ENCODE results near the gene RILPL2.

The RILPL2 gene

DNA sequence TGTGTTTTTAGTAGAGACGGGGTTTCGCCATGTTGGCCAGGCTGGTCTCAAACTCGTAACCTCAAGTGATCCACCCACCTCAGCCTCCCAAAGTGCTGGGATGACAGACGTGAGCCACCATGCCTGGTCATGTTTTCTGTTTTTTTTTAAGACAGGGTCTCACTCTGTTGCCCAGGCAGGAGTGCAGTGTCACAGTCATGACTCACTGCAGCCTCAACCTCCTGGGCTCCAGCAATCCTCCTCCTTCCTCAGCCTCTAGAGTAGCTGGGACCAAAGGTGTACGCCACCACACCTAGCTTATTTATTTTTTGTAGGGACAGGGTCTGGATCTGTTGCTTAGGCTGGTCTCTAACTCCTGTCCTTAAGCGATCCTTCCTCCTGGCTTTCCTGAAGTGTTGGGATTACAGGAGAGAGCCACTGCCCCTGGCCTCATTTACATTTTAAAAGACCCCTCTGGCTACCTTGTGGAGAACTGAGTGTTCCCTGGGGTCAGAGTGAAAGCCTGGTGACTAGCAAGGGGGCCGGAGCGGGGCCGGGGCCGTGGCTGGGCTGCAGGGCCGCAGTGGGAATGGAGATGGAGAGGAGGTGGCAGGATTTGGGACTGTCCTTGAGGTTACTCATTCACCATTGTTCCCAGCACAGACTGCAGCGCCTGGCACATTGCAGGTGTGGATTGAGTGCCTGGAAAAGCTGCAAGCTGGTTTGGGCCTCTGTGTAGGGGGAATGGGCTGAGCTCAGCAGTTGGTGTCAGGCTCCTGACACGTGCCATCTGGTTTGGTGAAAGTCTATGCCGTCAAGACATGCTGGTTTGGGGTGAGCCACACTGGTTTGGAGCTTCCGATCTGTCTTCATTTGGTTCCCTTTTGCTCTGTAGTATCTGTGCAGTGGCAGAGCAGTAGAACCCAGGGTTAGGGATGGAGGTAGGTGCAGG, 34.5 kb downstream of the RILPL2 start:
- Histone ChIP-seq H2AK5ac (ENCODE audit: low read length, severe bottlenecking) (no peak overlapping the region), H2BK15ac (ENCODE audit: low read depth, poor library complexity, severe bottlenecking) (no peak overlapping the region), H2AFZ (ENCODE audit: low read depth, low read length) (no peak overlapping the region), H2BK12ac (ENCODE audit: low read length in 2 of 2) (no peak overlapping the region), H3K9me3 (ENCODE audit: control insufficient read depth, low read length) (no peaks in the 10 kb centered on the region), H2BK120ac (ENCODE audit: low read depth, low read length) (no peak overlapping the region), H3K4me1 (ENCODE audit: control insufficient read depth, insufficient read depth, low read depth, low read length) (peaks cover 23% of the 10 kb centered on the region), H4K91ac (ENCODE audit: low read length) (no peak overlapping the region), H3K14ac (ENCODE audit: low read length in 2 of 2) (no peak overlapping the region), H3K18ac (ENCODE audit: low read depth in 1 of 2, low read length in 2 of 2) (no peak overlapping the region), H3K36me3 (ENCODE audit: control insufficient read depth in 1 of 2, insufficient read depth in 2 of 2, low read depth in 1 of 2, low read length in 2 of 2) (peaks cover 60 to 65% of the 10 kb centered on the region in 2 experiments), H3K4me2 (ENCODE audit: low read length, poor library complexity, severe bottlenecking) (no peak overlapping the region), H2BK5ac (ENCODE audit: low read depth, low read length, poor library complexity, severe bottlenecking) (no peak overlapping the region), H3K23ac (ENCODE audit: low read length in 2 of 2) (no peak overlapping the region), H3K9ac (ENCODE audit: low read length) (no peak overlapping the region), H3K27ac (ENCODE audit: low read length, poor library complexity, severe bottlenecking) (no peak overlapping the region), H3K4ac (ENCODE audit: low read depth in 1 of 2, low read length in 2 of 2) (no peak overlapping the region), H3K27me3 (ENCODE audit: control insufficient read depth in 1 of 2, insufficient read depth in 1 of 2, low read length in 2 of 2) (no peaks in the 10 kb centered on the region), H3K79me1 (replicated peaks; ENCODE audit: low read length, poor library complexity, severe bottlenecking) (peaks cover 23% of the 10 kb centered on the region), H3K4me3 (ENCODE audit: insufficient read depth in 1 of 2, low read depth in 1 of 2, low read length in 2 of 2) (no peak overlapping the region), H4K8ac (ENCODE audit: low read length) (no peak overlapping the region)
- DNase-seq, result no peak
- WGBS, result 89% methylated on average over 14 of the region's 15 CpGs

DNA sequence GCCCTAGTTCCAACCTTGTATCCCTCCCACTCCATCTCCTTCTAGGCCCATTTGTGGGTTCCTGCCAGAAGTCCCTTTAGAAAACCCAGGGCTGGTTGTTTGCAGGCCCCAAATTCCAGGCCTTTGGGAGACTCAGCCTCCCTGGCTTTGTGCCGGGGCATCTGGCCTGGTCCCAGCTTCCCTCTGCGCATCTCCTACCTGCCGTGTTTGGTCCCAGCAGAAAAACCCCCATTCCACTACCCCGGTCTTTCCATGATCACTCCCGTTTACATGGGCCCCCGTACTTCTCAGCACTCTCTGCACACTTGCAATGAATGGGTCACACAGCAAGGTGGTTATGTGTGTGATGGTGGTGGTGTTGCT, 37.2 kb downstream of the RILPL2 start:
- no peak overlapping the region for H2BK120ac ChIP-seq (ENCODE audit: low read depth, low read length)
- no peaks in the 10 kb centered on the region for H3K9me3 ChIP-seq (ENCODE audit: control insufficient read depth, low read length)
- WGBS, result 100% methylated on average over 5 of the region's 6 CpGs
- H2BK5ac ChIP-seq (ENCODE audit: low read depth, low read length, poor library complexity, severe bottlenecking), result no peak overlapping the region
- peak overlapping the region; percentile 90 for H3K27ac ChIP-seq (ENCODE audit: low read length, poor library complexity, severe bottlenecking)
- H3K23ac ChIP-seq (ENCODE audit: low read length in 2 of 2), result no peak overlapping the region
- H2BK15ac ChIP-seq (ENCODE audit: low read depth, poor library complexity, severe bottlenecking), result no peak overlapping the region
- no peak overlapping the region for H2AFZ ChIP-seq (ENCODE audit: low read depth, low read length)
- H3K14ac ChIP-seq (ENCODE audit: low read length in 2 of 2), result no peak overlapping the region
- no peaks in the 10 kb centered on the region for H3K27me3 ChIP-seq (ENCODE audit: control insufficient read depth in 1 of 2, insufficient read depth in 1 of 2, low read length in 2 of 2)
- no peak for DNase-seq
- H3K9ac ChIP-seq (ENCODE audit: low read length), result peak overlapping the region; percentile 81
- no peak overlapping the region for H4K8ac ChIP-seq (ENCODE audit: low read length)
- no peak overlapping the region for H3K18ac ChIP-seq (ENCODE audit: low read depth in 1 of 2, low read length in 2 of 2)
- peaks cover 59 to 65% of the 10 kb centered on the region in 2 experiments for H3K36me3 ChIP-seq (ENCODE audit: control insufficient read depth in 1 of 2, insufficient read depth in 2 of 2, low read depth in 1 of 2, low read length in 2 of 2)
- H3K4me2 ChIP-seq (ENCODE audit: low read length, poor library complexity, severe bottlenecking), result no peak overlapping the region
- peaks cover 23% of the 10 kb centered on the region for H3K79me1 ChIP-seq (replicated peaks; ENCODE audit: low read length, poor library complexity, severe bottlenecking)
- peak overlapping the region; percentile 59 for H2AK5ac ChIP-seq (ENCODE audit: low read length, severe bottlenecking)
- H4K91ac ChIP-seq (ENCODE audit: low read length), result no peak overlapping the region
- peaks cover 30% of the 10 kb centered on the region for H3K4me1 ChIP-seq (ENCODE audit: control insufficient read depth, insufficient read depth, low read depth, low read length)
- H3K4ac ChIP-seq (ENCODE audit: low read depth in 1 of 2, low read length in 2 of 2), result no peak overlapping the region
- peak overlapping the region in 1 of 2 experiments; percentile 54 for H3K4me3 ChIP-seq (ENCODE audit: insufficient read depth in 1 of 2, low read depth in 1 of 2, low read length in 2 of 2)
- no peak overlapping the region for H2BK12ac ChIP-seq (ENCODE audit: low read length in 2 of 2)

DNA sequence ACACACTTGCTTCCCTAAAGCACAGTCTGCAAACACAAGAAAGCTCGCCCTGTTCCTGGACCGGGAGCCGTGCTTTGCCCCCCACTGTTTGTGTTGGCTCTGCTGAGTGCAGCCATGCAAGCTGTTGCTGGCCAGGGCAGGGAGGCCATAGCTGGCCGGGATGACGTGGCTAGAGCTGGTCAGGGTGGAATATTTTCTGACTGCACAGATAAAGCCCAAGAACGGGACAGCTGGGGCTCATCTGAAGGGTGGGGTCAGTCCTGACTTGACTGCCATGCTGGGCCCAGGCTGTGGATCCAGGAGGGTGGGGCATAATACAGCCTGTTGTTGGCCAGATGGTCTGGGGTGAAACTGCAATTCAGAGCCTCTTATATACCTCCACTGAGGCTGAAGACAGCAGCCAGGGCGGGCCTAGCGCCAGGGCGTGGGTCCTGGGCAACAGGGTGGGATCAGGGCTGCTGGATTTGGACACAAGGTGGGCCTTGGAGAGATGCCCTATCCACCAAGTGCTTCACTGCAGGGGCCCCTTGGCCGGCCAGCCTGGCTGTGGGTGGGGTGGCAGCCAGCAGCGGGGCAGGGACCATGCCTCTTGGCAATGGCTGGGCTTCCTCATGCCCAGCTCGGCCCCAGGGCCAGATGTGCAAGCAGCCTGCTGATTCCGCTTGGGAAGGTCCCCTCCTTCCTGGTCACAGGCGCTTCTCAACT, 37.8 kb downstream of the RILPL2 start:
- Histone ChIP-seq H2BK120ac (ENCODE audit: low read depth, low read length) (no peak overlapping the region), H2AFZ (ENCODE audit: low read depth, low read length) (no peak overlapping the region), H3K18ac (ENCODE audit: low read depth in 1 of 2, low read length in 2 of 2) (no peak overlapping the region), H3K14ac (ENCODE audit: low read length in 2 of 2) (no peak overlapping the region), H3K27me3 (ENCODE audit: control insufficient read depth in 1 of 2, insufficient read depth in 1 of 2, low read length in 2 of 2) (no peaks in the 10 kb centered on the region), H3K4me2 (ENCODE audit: low read length, poor library complexity, severe bottlenecking) (peak overlapping the region; percentile 29), H3K36me3 (ENCODE audit: control insufficient read depth in 1 of 2, insufficient read depth in 2 of 2, low read depth in 1 of 2, low read length in 2 of 2) (peaks cover 57 to 60% of the 10 kb centered on the region in 2 experiments), H3K4me3 (ENCODE audit: insufficient read depth in 1 of 2, low read depth in 1 of 2, low read length in 2 of 2) (peak overlapping the region in 1 of 2 experiments; percentile 54), H4K8ac (ENCODE audit: low read length) (peak overlapping the region; percentile 85), H3K9ac (ENCODE audit: low read length) (peak overlapping the region; percentile 81), H2BK15ac (ENCODE audit: low read depth, poor library complexity, severe bottlenecking) (peak overlapping the region; percentile 5), H2BK12ac (ENCODE audit: low read length in 2 of 2) (no peak overlapping the region), H3K4me1 (ENCODE audit: control insufficient read depth, insufficient read depth, low read depth, low read length) (peaks cover 30% of the 10 kb centered on the region), H3K9me3 (ENCODE audit: control insufficient read depth, low read length) (no peaks in the 10 kb centered on the region), H3K4ac (ENCODE audit: low read depth in 1 of 2, low read length in 2 of 2) (no peak overlapping the region), H2AK5ac (ENCODE audit: low read length, severe bottlenecking) (peak overlapping the region; percentile 59), H4K91ac (ENCODE audit: low read length) (no peak overlapping the region), H3K79me1 (replicated peaks; ENCODE audit: low read length, poor library complexity, severe bottlenecking) (peaks cover 18% of the 10 kb centered on the region), H3K27ac (ENCODE audit: low read length, poor library complexity, severe bottlenecking) (peak overlapping the region; percentile 90), H3K23ac (ENCODE audit: low read length in 2 of 2) (no peak overlapping the region), H2BK5ac (ENCODE audit: low read depth, low read length, poor library complexity, severe bottlenecking) (peak overlapping the region; percentile 84)
- WGBS, result 97% methylated on average over 14 of the region's 14 CpGs
- DNase-seq, result no peak

DNA sequence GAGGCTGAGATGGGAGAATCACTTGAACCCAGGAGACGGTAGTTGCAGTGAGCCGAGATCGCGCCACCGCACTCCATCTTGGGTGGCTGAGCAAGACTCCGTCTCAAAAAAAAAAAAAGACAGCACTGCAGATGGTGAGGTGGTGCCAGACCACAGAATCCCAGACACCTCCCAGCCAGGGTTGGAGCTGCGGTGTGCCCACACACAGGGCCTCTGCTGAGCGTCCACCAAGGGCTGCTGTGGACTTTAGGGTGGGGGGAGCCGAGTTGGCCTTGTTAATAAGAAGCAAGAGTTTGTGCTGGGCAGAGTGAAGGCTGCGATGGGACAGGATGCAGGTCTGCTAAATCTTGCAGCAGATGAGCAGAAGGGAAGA, 38.3 kb downstream of the RILPL2 start:
- WGBS, result 98% methylated on average over 10 of the region's 10 CpGs
- Histone ChIP-seq H3K27ac (ENCODE audit: low read length, poor library complexity, severe bottlenecking) (peak overlapping the region; percentile 90), H3K9me3 (ENCODE audit: control insufficient read depth, low read length) (no peaks in the 10 kb centered on the region), H3K23ac (ENCODE audit: low read length in 2 of 2) (no peak overlapping the region), H3K4ac (ENCODE audit: low read depth in 1 of 2, low read length in 2 of 2) (no peak overlapping the region), H2BK120ac (ENCODE audit: low read depth, low read length) (no peak overlapping the region), H3K9ac (ENCODE audit: low read length) (peak overlapping the region; percentile 81), H2AFZ (ENCODE audit: low read depth, low read length) (no peak overlapping the region), H2AK5ac (ENCODE audit: low read length, severe bottlenecking) (no peak overlapping the region), H3K27me3 (ENCODE audit: control insufficient read depth in 1 of 2, insufficient read depth in 1 of 2, low read length in 2 of 2) (no peaks in the 10 kb centered on the region), H3K18ac (ENCODE audit: low read depth in 1 of 2, low read length in 2 of 2) (no peak overlapping the region), H3K4me3 (ENCODE audit: insufficient read depth in 1 of 2, low read depth in 1 of 2, low read length in 2 of 2) (peak overlapping the region in 1 of 2 experiments; percentile 54), H2BK5ac (ENCODE audit: low read depth, low read length, poor library complexity, severe bottlenecking) (no peak overlapping the region), H2BK12ac (ENCODE audit: low read length in 2 of 2) (no peak overlapping the region), H3K4me2 (ENCODE audit: low read length, poor library complexity, severe bottlenecking) (no peak overlapping the region), H3K36me3 (ENCODE audit: control insufficient read depth in 1 of 2, insufficient read depth in 2 of 2, low read depth in 1 of 2, low read length in 2 of 2) (peaks cover 56 to 57% of the 10 kb centered on the region in 2 experiments), H2BK15ac (ENCODE audit: low read depth, poor library complexity, severe bottlenecking) (no peak overlapping the region), H3K14ac (ENCODE audit: low read length in 2 of 2) (no peak overlapping the region), H3K79me1 (replicated peaks; ENCODE audit: low read length, poor library complexity, severe bottlenecking) (peaks cover 14% of the 10 kb centered on the region), H4K91ac (ENCODE audit: low read length) (no peak overlapping the region), H4K8ac (ENCODE audit: low read length) (no peak overlapping the region), H3K4me1 (ENCODE audit: control insufficient read depth, insufficient read depth, low read depth, low read length) (peaks cover 30% of the 10 kb centered on the region)
- DNase-seq, result no peak
